ENCODE data around the gene COMMD3. TPM values are rescaled to one million over a fixed set of nuclear protein-coding genes. Genes with fewer than 3 reads are reported as not detected.

The COMMD3 gene
- total and polyA plus RNA-seq, 9 of the 15 experiments (the other 6 are each of a cell fraction or from before 2014, with no cell fraction given): 50.7 to 217 (median 80.1) TPM

DNA sequence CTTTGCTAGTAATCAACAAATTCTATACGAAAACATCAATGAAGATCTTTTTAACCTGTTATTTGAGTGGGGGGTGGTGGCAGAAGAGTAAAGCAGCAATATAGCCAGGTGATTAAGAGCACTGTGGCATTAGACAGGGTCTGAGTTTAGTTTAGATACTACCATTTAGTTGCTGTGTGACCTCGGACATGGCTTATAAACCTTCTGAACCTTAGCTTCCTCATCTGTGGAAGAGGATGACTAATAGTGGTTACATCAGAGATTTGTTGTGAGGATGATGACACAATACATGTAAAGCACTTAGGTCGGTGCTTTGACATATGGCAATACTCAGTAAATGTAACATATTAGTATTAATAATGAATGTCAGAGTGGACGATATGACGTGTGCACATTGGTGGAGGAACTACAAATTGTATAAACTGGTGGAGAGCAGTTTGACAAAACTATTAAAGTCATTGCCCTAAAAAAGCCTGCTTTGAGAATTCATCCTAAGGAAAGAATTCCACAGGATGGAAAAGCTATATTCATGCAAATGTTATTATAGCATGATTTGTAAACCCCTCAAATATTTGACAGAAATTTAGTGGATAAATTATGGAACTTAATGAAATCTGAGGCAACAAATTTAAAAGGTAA is 53.4 kb downstream of the COMMD3 start:
- BruUV-seq (replicated peaks): no TSS peak
- H4K20me1 ChIP-seq (replicated peaks; ENCODE audit: control insufficient read depth, insufficient read depth, low read length): no peaks in the 10 kb centered on the region
- ChIA-PET CTCF (ENCODE audit: low intra/inter-chr PET ratio) (no interaction called here), POLR2A (interaction anchor here (0.5 to 1.5 kb wide), 4 partner anchors 9 to 710 kb away, joined by 3 to 6 read pairs (median 4); no protein-coding TSS in a partner anchor)
- peak overlapping the region; percentile 84 for H2AFZ ChIP-seq (ENCODE audit: low read depth, low read length)
- H3K27me3 ChIP-seq (ENCODE audit: control insufficient read depth in 2 of 2, insufficient read depth in 2 of 2, low read length in 2 of 2): no peaks in the 10 kb centered on the region
- peak overlapping the region; percentile 52 for H3K27ac ChIP-seq (ENCODE audit: extremely low read depth, low read depth, low read length)
- in situ Hi-C loops (cut with MboI) (no loop called here), intact Hi-C loops (cut with micrococcal nuclease) (loop anchor here (2.0 kb wide), 1 partner anchor 21 kb away; no protein-coding TSS in a partner anchor)
- H3K36me3 ChIP-seq (ENCODE audit: control insufficient read depth, insufficient read depth, low read length): no peaks in the 10 kb centered on the region
- peak overlapping the region in 1 of 2 experiments; percentile 20; a peak in 1 of 4 replicates for H3K9ac ChIP-seq (ENCODE audit: insufficient read depth in 1 of 2, low read depth in 2 of 2, low read length in 2 of 2)
- 38% methylated on average over 5 of the region's 5 CpGs for WGBS (ENCODE audit: insufficient coverage, low coverage, missing lambda C conversion rate)
- H3K9me1 ChIP-seq (ENCODE audit: control insufficient read depth, insufficient read depth, low read length): no peaks in the 10 kb centered on the region
- H3K4me3 ChIP-seq: no peak overlapping the region
- FAIRE-seq (peak; percentile 77), DNase-seq (ENCODE audit: extremely low read depth in 1 of 4, low spot score in 3 of 4) (peak in 2 of 4 experiments; percentile 37 to 62), ATAC-seq (peak; percentile 85)
- H3K9me3 ChIP-seq (replicated peaks; ENCODE audit: control insufficient read depth, insufficient read depth, low read depth, low read length): no peaks in the 10 kb centered on the region
- peak overlapping the region; percentile 34; the same call in 1 of the 2 replicates for H3K4me2 ChIP-seq (ENCODE audit: insufficient read depth, low read length)
- H3K4me1 ChIP-seq (replicated peaks in 1 of 2; ENCODE audit: control insufficient read depth in 2 of 2, insufficient read depth in 2 of 2, low read length in 2 of 2): peaks cover 4 to 23% of the 10 kb centered on the region in 2 experiments
- H3K79me2 ChIP-seq (ENCODE audit: control insufficient read depth, insufficient read depth, low read length): no peaks in the 10 kb centered on the region
- TF ChIP-seq POLR2H (tag; IDR thresholded peaks at IDR 0.05; ENCODE audit: low read depth) (0 out of 2 replicates have a peak, but pooled peaks have one; percentile 42), EP400 (IDR thresholded peaks at IDR 0.05) (peak; percentile 34; the same call in 1 of the 2 replicates), RBM34 (IDR thresholded peaks at IDR 0.05; ENCODE audit: borderline replicate concordance, insufficient read depth, low read length) (no peak), FOSL1 (tag; conservative IDR thresholded peaks at IDR 0.05) (peak; percentile 96), IRF9 (tag; IDR thresholded peaks at IDR 0.05) (0 out of 2 replicates have a peak, but pooled peaks have one; percentile 26), ETV1 (tag; conservative IDR thresholded peaks at IDR 0.05; ENCODE audit: low read depth) (peak; percentile 51; the same call in 1 of the 2 replicates), MAFK (IDR thresholded peaks at IDR 0.05; ENCODE audit: low read length) (no peak), CBX5 (IDR thresholded peaks at IDR 0.05; ENCODE audit: borderline replicate concordance, low read depth) (no peak), ZFP91 (CRISPR knock-in tag; IDR thresholded peaks at IDR 0.05) (no peak), MEIS2 (IDR thresholded peaks at IDR 0.05; ENCODE audit: partially characterized antibody) (peak; percentile 37), RBM22 (IDR thresholded peaks at IDR 0.05; ENCODE audit: low read depth, low read length, poor library complexity, severe bottlenecking) (no peak), ZNF586 (CRISPR knock-in tag; conservative IDR thresholded peaks at IDR 0.05) (no peak), HDAC8 (tag; IDR thresholded peaks at IDR 0.05) (no peak), ZKSCAN1 (IDR thresholded peaks at IDR 0.05; ENCODE audit: low read depth, low read length) (no peak), ZNF324 (CRISPR knock-in tag; IDR thresholded peaks at IDR 0.05) (no peak)
- TF ChIP-seq, protein P1, sequence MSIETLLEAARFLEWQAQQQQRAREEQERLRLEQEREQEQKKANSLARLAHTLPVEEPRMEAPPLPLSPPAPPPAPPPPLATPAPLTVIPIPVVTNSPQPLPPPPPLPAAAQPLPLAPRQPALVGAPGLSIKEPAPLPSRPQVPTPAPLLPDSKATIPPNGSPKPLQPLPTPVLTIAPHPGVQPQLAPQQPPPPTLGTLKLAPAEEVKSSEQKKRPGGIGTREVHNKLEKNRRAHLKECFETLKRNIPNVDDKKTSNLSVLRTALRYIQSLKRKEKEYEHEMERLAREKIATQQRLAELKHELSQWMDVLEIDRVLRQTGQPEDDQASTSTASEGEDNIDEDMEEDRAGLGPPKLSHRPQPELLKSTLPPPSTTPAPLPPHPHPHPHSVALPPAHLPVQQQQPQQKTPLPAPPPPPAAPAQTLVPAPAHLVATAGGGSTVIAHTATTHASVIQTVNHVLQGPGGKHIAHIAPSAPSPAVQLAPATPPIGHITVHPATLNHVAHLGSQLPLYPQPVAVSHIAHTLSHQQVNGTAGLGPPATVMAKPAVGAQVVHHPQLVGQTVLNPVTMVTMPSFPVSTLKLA (conservative IDR thresholded peaks at IDR 0.05): 0 out of 4 replicates have a peak, but pooled peaks of 1 of the 2 experiments have one; percentile 10
- TF ChIP-seq, protein P2, sequence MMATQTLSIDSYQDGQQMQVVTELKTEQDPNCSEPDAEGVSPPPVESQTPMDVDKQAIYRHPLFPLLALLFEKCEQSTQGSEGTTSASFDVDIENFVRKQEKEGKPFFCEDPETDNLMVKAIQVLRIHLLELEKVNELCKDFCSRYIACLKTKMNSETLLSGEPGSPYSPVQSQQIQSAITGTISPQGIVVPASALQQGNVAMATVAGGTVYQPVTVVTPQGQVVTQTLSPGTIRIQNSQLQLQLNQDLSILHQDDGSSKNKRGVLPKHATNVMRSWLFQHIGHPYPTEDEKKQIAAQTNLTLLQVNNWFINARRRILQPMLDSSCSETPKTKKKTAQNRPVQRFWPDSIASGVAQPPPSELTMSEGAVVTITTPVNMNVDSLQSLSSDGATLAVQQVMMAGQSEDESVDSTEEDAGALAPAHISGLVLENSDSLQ (IDR thresholded peaks at IDR 0.05): 0 out of 2 replicates have a peak, but pooled peaks have one; percentile 11

Measured in K562 (cell line).